Measurements from ENCODE around the gene PNPLA1. TPM values are rescaled to one million over a fixed set of nuclear protein-coding genes. Genes with fewer than 3 reads are reported as not detected.

The PNPLA1 gene
- total RNA-seq, 2 donors from 2014 or later = not detected

GRCh38 chr6:36247693-36248092, 22.2 kb upstream of the PNPLA1 start:
- no peak overlapping the region for H3K27ac Mint-ChIP-seq
- H3K27me3 Mint-ChIP-seq (ENCODE audit: insufficient read depth) = no peaks in the 10 kb centered on the region
- 80 to 95% methylated on average over 5 to 6 of the region's 6 CpGs for WGBS, 2 experiments (ENCODE audit: insufficient coverage in 1 of 2, insufficient read length in 1 of 2)
- Histone ChIP-seq H3K4me1 (ENCODE audit: control insufficient read depth, insufficient read depth, low read length) (peaks cover 8% of the 10 kb centered on the region), H3K27me3 (ENCODE audit: control insufficient read depth, insufficient read depth, low read length, poor library complexity, severe bottlenecking) (no peaks in the 10 kb centered on the region), H3K9ac (ENCODE audit: extremely low read depth, low read length, poor library complexity, severe bottlenecking) (no peak overlapping the region), H3K36me3 (ENCODE audit: control insufficient read depth, insufficient read depth, low read length) (no peaks in the 10 kb centered on the region), H3K4me3 (ENCODE audit: low read length) (no peak overlapping the region), H3K9me3 (ENCODE audit: control insufficient read depth, low read length) (no peaks in the 10 kb centered on the region), H3K27ac (ENCODE audit: low read depth, low read length) (no peak overlapping the region)
- no peaks in the 10 kb centered on the region for H3K36me3 Mint-ChIP-seq (ENCODE audit: low read depth)
- DNase-seq = no peak
- H3K4me3 Mint-ChIP-seq = no peak overlapping the region
- H3K4me1 Mint-ChIP-seq = peaks cover 27% of the 10 kb centered on the region
- TF ChIP-seq, protein P1, sequence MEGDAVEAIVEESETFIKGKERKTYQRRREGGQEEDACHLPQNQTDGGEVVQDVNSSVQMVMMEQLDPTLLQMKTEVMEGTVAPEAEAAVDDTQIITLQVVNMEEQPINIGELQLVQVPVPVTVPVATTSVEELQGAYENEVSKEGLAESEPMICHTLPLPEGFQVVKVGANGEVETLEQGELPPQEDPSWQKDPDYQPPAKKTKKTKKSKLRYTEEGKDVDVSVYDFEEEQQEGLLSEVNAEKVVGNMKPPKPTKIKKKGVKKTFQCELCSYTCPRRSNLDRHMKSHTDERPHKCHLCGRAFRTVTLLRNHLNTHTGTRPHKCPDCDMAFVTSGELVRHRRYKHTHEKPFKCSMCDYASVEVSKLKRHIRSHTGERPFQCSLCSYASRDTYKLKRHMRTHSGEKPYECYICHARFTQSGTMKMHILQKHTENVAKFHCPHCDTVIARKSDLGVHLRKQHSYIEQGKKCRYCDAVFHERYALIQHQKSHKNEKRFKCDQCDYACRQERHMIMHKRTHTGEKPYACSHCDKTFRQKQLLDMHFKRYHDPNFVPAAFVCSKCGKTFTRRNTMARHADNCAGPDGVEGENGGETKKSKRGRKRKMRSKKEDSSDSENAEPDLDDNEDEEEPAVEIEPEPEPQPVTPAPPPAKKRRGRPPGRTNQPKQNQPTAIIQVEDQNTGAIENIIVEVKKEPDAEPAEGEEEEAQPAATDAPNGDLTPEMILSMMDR (conservative IDR thresholded peaks at IDR 0.05) = no peak
- H3K9me3 Mint-ChIP-seq = no peaks in the 10 kb centered on the region

DNA sequence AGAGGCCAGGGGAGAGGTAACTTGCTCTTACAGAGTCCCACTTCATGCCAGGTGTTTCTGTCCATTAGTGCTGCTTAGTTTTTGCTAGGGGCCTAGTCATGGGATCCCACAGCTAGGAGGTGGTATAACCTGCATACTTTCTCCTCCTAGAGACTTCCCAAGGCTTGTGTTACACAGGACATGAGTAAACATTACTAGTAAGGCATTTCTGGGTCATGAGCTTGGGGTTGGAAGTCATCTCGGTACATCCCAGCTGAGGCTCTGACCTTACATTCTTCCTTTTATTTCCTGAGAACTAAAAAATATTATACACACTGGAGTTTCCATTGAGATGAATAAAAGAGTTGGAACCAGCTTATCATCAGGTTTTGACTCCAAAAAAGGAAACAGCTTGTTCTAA, 20.9 kb upstream of the PNPLA1 start:
- no peaks in the 10 kb centered on the region for H3K27me3 ChIP-seq (ENCODE audit: control insufficient read depth, insufficient read depth, low read length, poor library complexity, severe bottlenecking)
- no peak overlapping the region for H3K27ac ChIP-seq (ENCODE audit: low read depth, low read length)
- no peak overlapping the region for H3K27ac Mint-ChIP-seq
- peaks cover 8% of the 10 kb centered on the region for H3K4me1 ChIP-seq (ENCODE audit: control insufficient read depth, insufficient read depth, low read length)
- H3K27me3 Mint-ChIP-seq (ENCODE audit: insufficient read depth) = no peaks in the 10 kb centered on the region
- no peak overlapping the region for H3K4me3 ChIP-seq (ENCODE audit: low read length)
- peaks cover 21% of the 10 kb centered on the region for H3K4me1 Mint-ChIP-seq
- H3K36me3 ChIP-seq (ENCODE audit: control insufficient read depth, insufficient read depth, low read length) = no peaks in the 10 kb centered on the region
- H3K9me3 Mint-ChIP-seq = no peaks in the 10 kb centered on the region
- 87% methylated on average over 1 of the region's 1 CpG; no CpG with 5 or more reads in 1 of the 2 experiments for WGBS, 2 experiments (ENCODE audit: insufficient coverage in 1 of 2, insufficient read length in 1 of 2)
- no peaks in the 10 kb centered on the region for H3K9me3 ChIP-seq (ENCODE audit: control insufficient read depth, low read length)
- no peaks in the 10 kb centered on the region for H3K36me3 Mint-ChIP-seq (ENCODE audit: low read depth)
- DNase-seq = peak; percentile 31
- no peak overlapping the region for H3K4me3 Mint-ChIP-seq
- no peak overlapping the region for H3K9ac ChIP-seq (ENCODE audit: extremely low read depth, low read length, poor library complexity, severe bottlenecking)
- TF ChIP-seq, protein P1 (conservative IDR thresholded peaks at IDR 0.05) = no peak

- H3K4me3 ChIP-seq (ENCODE audit: low read length) = no peak overlapping the region
- Mint-ChIP-seq H3K36me3 (ENCODE audit: low read depth) (no peaks in the 10 kb centered on the region), H3K27me3 (ENCODE audit: insufficient read depth) (no peaks in the 10 kb centered on the region), H3K4me1 (peaks cover 21% of the 10 kb centered on the region), H3K27ac (no peak overlapping the region), H3K4me3 (no peak overlapping the region), H3K9me3 (no peaks in the 10 kb centered on the region)
- H3K27me3 ChIP-seq (ENCODE audit: control insufficient read depth, insufficient read depth, low read length, poor library complexity, severe bottlenecking) = no peaks in the 10 kb centered on the region
- peaks cover 7% of the 10 kb centered on the region for H3K4me1 ChIP-seq (ENCODE audit: control insufficient read depth, insufficient read depth, low read length)
- no peak overlapping the region for H3K9ac ChIP-seq (ENCODE audit: extremely low read depth, low read length, poor library complexity, severe bottlenecking)
- no peaks in the 10 kb centered on the region for H3K9me3 ChIP-seq (ENCODE audit: control insufficient read depth, low read length)
- TF ChIP-seq, protein P1 (conservative IDR thresholded peaks at IDR 0.05) = no peak
- WGBS, 2 experiments (ENCODE audit: insufficient coverage in 1 of 2, insufficient read length in 1 of 2) = 95 to 97% methylated on average over 3 to 5 of the region's 5 CpGs
- DNase-seq = no peak
- no peaks in the 10 kb centered on the region for H3K36me3 ChIP-seq (ENCODE audit: control insufficient read depth, insufficient read depth, low read length)
- no peak overlapping the region for H3K27ac ChIP-seq (ENCODE audit: low read depth, low read length)
Measured at GRCh38 chr6:36249536-36249935, 20.3 kb upstream of the PNPLA1 start.

All from endodermal cell (in vitro differentiated cells).